Measurements from ENCODE around the gene LNP1.

Gene LNP1

GRCh38 chr3:100389025-100389424, 12.3 kb upstream of the LNP1 start:
- no peak overlapping the region for H3K4me2 ChIP-seq (ENCODE audit: low read length)
- no peak overlapping the region for H4K8ac ChIP-seq (ENCODE audit: low read depth, low read length)
- H3K79me2 ChIP-seq (ENCODE audit: control insufficient read depth, insufficient read depth, low read length, poor library complexity): no peaks in the 10 kb centered on the region
- no peak overlapping the region for H3K9ac ChIP-seq (ENCODE audit: low read length)
- H3K79me1 ChIP-seq (ENCODE audit: low read length): no peaks in the 10 kb centered on the region
- H2BK5ac ChIP-seq (ENCODE audit: low read depth, low read length, poor library complexity): no peak overlapping the region
- H2AFZ ChIP-seq (ENCODE audit: insufficient read depth, low read length, poor library complexity): no peak overlapping the region
- H2AK5ac ChIP-seq (ENCODE audit: low read length): no peak overlapping the region
- no CpG with 5 or more reads among the region's 1 CpG for WGBS (ENCODE audit: extremely low coverage, insufficient coverage, insufficient read length)
- H3K23ac ChIP-seq (ENCODE audit: low read length): no peak overlapping the region
- H3K18ac ChIP-seq (ENCODE audit: low read length): no peak overlapping the region
- H3K27ac ChIP-seq (ENCODE audit: low read depth, low read length): no peak overlapping the region
- H2BK120ac ChIP-seq (ENCODE audit: insufficient read depth, low read length, poor library complexity): no peak overlapping the region
- H3K36me3 ChIP-seq (ENCODE audit: control insufficient read depth in 1 of 2, insufficient read depth in 2 of 2, low read length in 2 of 2): peaks cover 0 to 6% of the 10 kb centered on the region in 2 experiments
- H3K9me3 ChIP-seq (ENCODE audit: insufficient read depth, low read depth, low read length): no peaks in the 10 kb centered on the region
- H3K4ac ChIP-seq (ENCODE audit: low read depth, low read length): no peak overlapping the region
- H3K14ac ChIP-seq (ENCODE audit: low read length): no peak overlapping the region
- H4K12ac ChIP-seq (ENCODE audit: low read depth, low read length): no peak overlapping the region
- no peak overlapping the region for H4K91ac ChIP-seq (ENCODE audit: low read depth, low read length)
- no peak overlapping the region for H3K4me3 ChIP-seq (ENCODE audit: low read depth, low read length)
- DNase-seq: peak in 1 of 2 donors; percentile 78
- H3K4me1 ChIP-seq (ENCODE audit: control insufficient read depth in 1 of 2, insufficient read depth in 2 of 2, low read length in 2 of 2): no peaks in the 10 kb centered on the region
- no peaks in the 10 kb centered on the region for H3K27me3 ChIP-seq (ENCODE audit: insufficient read depth, low read length)
- no peak overlapping the region for H2BK12ac ChIP-seq (ENCODE audit: low read length)

- no peak overlapping the region for H3K4me3 ChIP-seq (ENCODE audit: low read depth, low read length)
- no peak overlapping the region for H4K8ac ChIP-seq (ENCODE audit: low read depth, low read length)
- WGBS (ENCODE audit: extremely low coverage, insufficient coverage, insufficient read length): no CpG with 5 or more reads among the region's 2 CpGs
- no peak for DNase-seq
- no peaks in the 10 kb centered on the region for H3K27me3 ChIP-seq (ENCODE audit: insufficient read depth, low read length)
- H2BK12ac ChIP-seq (ENCODE audit: low read length): no peak overlapping the region
- H3K4me1 ChIP-seq (ENCODE audit: control insufficient read depth in 1 of 2, insufficient read depth in 2 of 2, low read length in 2 of 2): peaks cover 3% of the 10 kb centered on the region in 2 experiments
- no peak overlapping the region for H3K4me2 ChIP-seq (ENCODE audit: low read length)
- H3K9me3 ChIP-seq (ENCODE audit: insufficient read depth, low read depth, low read length): no peaks in the 10 kb centered on the region
- no peak overlapping the region for H2AK5ac ChIP-seq (ENCODE audit: low read length)
- no peak overlapping the region for H3K9ac ChIP-seq (ENCODE audit: low read length)
- H3K27ac ChIP-seq (ENCODE audit: low read depth, low read length): no peak overlapping the region
- no peak overlapping the region for H2BK5ac ChIP-seq (ENCODE audit: low read depth, low read length, poor library complexity)
- no peak overlapping the region for H4K91ac ChIP-seq (ENCODE audit: low read depth, low read length)
- H2BK120ac ChIP-seq (ENCODE audit: insufficient read depth, low read length, poor library complexity): no peak overlapping the region
- H3K36me3 ChIP-seq (ENCODE audit: control insufficient read depth in 1 of 2, insufficient read depth in 2 of 2, low read length in 2 of 2): peaks cover 0 to 1% of the 10 kb centered on the region in 2 experiments
- H3K14ac ChIP-seq (ENCODE audit: low read length): no peak overlapping the region
- no peak overlapping the region for H3K23ac ChIP-seq (ENCODE audit: low read length)
- no peak overlapping the region for H3K4ac ChIP-seq (ENCODE audit: low read depth, low read length)
- no peak overlapping the region for H4K12ac ChIP-seq (ENCODE audit: low read depth, low read length)
- peaks cover 4% of the 10 kb centered on the region for H3K79me1 ChIP-seq (ENCODE audit: low read length)
- no peak overlapping the region for H3K18ac ChIP-seq (ENCODE audit: low read length)
- H2AFZ ChIP-seq (ENCODE audit: insufficient read depth, low read length, poor library complexity): no peak overlapping the region
- H3K79me2 ChIP-seq (ENCODE audit: control insufficient read depth, insufficient read depth, low read length, poor library complexity): peaks cover 9% of the 10 kb centered on the region
Observed at GRCh38 chr3:100395679-100396431, 5.5 kb upstream of the LNP1 start.

GRCh38 chr3:100396967-100397366, 4.4 kb upstream of the LNP1 start:
- Histone ChIP-seq H3K4ac (ENCODE audit: low read depth, low read length) (no peak overlapping the region), H2BK12ac (ENCODE audit: low read length) (no peak overlapping the region), H4K91ac (ENCODE audit: low read depth, low read length) (no peak overlapping the region), H3K27me3 (ENCODE audit: insufficient read depth, low read length) (no peaks in the 10 kb centered on the region), H3K4me1 (ENCODE audit: control insufficient read depth in 1 of 2, insufficient read depth in 2 of 2, low read length in 2 of 2) (peaks cover 3% of the 10 kb centered on the region in 2 experiments), H3K27ac (ENCODE audit: low read depth, low read length) (no peak overlapping the region), H4K12ac (ENCODE audit: low read depth, low read length) (no peak overlapping the region), H2AK5ac (ENCODE audit: low read length) (no peak overlapping the region), H2BK5ac (ENCODE audit: low read depth, low read length, poor library complexity) (no peak overlapping the region), H3K18ac (ENCODE audit: low read length) (no peak overlapping the region), H3K79me2 (ENCODE audit: control insufficient read depth, insufficient read depth, low read length, poor library complexity) (peaks cover 14% of the 10 kb centered on the region), H3K9ac (ENCODE audit: low read length) (no peak overlapping the region), H3K23ac (ENCODE audit: low read length) (no peak overlapping the region), H3K36me3 (ENCODE audit: control insufficient read depth in 1 of 2, insufficient read depth in 2 of 2, low read length in 2 of 2) (peaks cover 0 to 1% of the 10 kb centered on the region in 2 experiments), H3K4me3 (ENCODE audit: low read depth, low read length) (no peak overlapping the region), H3K79me1 (ENCODE audit: low read length) (peaks cover 10% of the 10 kb centered on the region), H3K14ac (ENCODE audit: low read length) (no peak overlapping the region), H2AFZ (ENCODE audit: insufficient read depth, low read length, poor library complexity) (no peak overlapping the region), H2BK120ac (ENCODE audit: insufficient read depth, low read length, poor library complexity) (no peak overlapping the region), H3K4me2 (ENCODE audit: low read length) (no peak overlapping the region), H3K9me3 (ENCODE audit: insufficient read depth, low read depth, low read length) (no peaks in the 10 kb centered on the region), H4K8ac (ENCODE audit: low read depth, low read length) (no peak overlapping the region)
- no peak for DNase-seq
- WGBS (ENCODE audit: extremely low coverage, insufficient coverage, insufficient read length): no CpG with 5 or more reads among the region's 2 CpGs

- peak overlapping the region; percentile 14 for H3K9ac ChIP-seq (ENCODE audit: low read length)
- H2BK12ac ChIP-seq (ENCODE audit: low read length): no peak overlapping the region
- peaks cover 0 to 1% of the 10 kb centered on the region in 2 experiments for H3K36me3 ChIP-seq (ENCODE audit: control insufficient read depth in 1 of 2, insufficient read depth in 2 of 2, low read length in 2 of 2)
- peak overlapping the region; percentile 70 for H3K4me2 ChIP-seq (ENCODE audit: low read length)
- H2BK5ac ChIP-seq (ENCODE audit: low read depth, low read length, poor library complexity): no peak overlapping the region
- no peak overlapping the region for H3K27ac ChIP-seq (ENCODE audit: low read depth, low read length)
- no peak overlapping the region for H4K8ac ChIP-seq (ENCODE audit: low read depth, low read length)
- no peak overlapping the region for H2AFZ ChIP-seq (ENCODE audit: insufficient read depth, low read length, poor library complexity)
- peaks cover 14% of the 10 kb centered on the region for H3K79me2 ChIP-seq (ENCODE audit: control insufficient read depth, insufficient read depth, low read length, poor library complexity)
- no peaks in the 10 kb centered on the region for H3K9me3 ChIP-seq (ENCODE audit: insufficient read depth, low read depth, low read length)
- WGBS (ENCODE audit: extremely low coverage, insufficient coverage, insufficient read length): no CpG with 5 or more reads among the region's 9 CpGs
- H3K4me1 ChIP-seq (ENCODE audit: control insufficient read depth in 1 of 2, insufficient read depth in 2 of 2, low read length in 2 of 2): peaks cover 4 to 5% of the 10 kb centered on the region in 2 experiments
- no peak overlapping the region for H3K18ac ChIP-seq (ENCODE audit: low read length)
- no peak overlapping the region for H3K4me3 ChIP-seq (ENCODE audit: low read depth, low read length)
- no peak for DNase-seq
- H3K4ac ChIP-seq (ENCODE audit: low read depth, low read length): peak overlapping the region; percentile 57
- no peak overlapping the region for H4K91ac ChIP-seq (ENCODE audit: low read depth, low read length)
- no peak overlapping the region for H2BK120ac ChIP-seq (ENCODE audit: insufficient read depth, low read length, poor library complexity)
- no peak overlapping the region for H3K14ac ChIP-seq (ENCODE audit: low read length)
- H2AK5ac ChIP-seq (ENCODE audit: low read length): no peak overlapping the region
- no peak overlapping the region for H4K12ac ChIP-seq (ENCODE audit: low read depth, low read length)
- H3K23ac ChIP-seq (ENCODE audit: low read length): no peak overlapping the region
- H3K79me1 ChIP-seq (ENCODE audit: low read length): peaks cover 10% of the 10 kb centered on the region
- H3K27me3 ChIP-seq (ENCODE audit: insufficient read depth, low read length): no peaks in the 10 kb centered on the region
Observed at GRCh38 chr3:100399341-100400071, 1.8 kb upstream of the LNP1 start.
